Suppressor macrophage (primary cell): Measurements from ENCODE around the gene BHLHE23.
"Not testable (repeated sequence)": the region's sequence is repeated elsewhere in the genome, so short reads cannot be mapped to it uniquely, and the experiment has no call there.

Experiments
- DNase-seq, 4 experiments: peaks; one replicate each; pipeline ENCODE4 v3.0.0-alpha.2; 2020 to 2022

BHLHE23 gene

GRCh38 chr20:62971211-62971949, 35.4 kb downstream of the BHLHE23 start:
- no peak for DNase-seq

- peak in 2 of 4 experiments; percentile 17 to 39 for DNase-seq
These were observed 36.2 kb downstream of the BHLHE23 start for GRCh38 chr20:62970307-62971210.

GRCh38 chr20:62969939-62970306, 36.8 kb downstream of the BHLHE23 start:
- no peak for DNase-seq

- DNase-seq = no peak
These were observed 37.5 kb downstream of the BHLHE23 start for GRCh38 chr20:62969179-62969760.

- DNase-seq = no peak
These were observed 38.2 kb downstream of the BHLHE23 start for GRCh38 chr20:62968378-62969178.

GRCh38 chr20:62967628-62968351, 39.0 kb downstream of the BHLHE23 start:
- DNase-seq = no peak

- no peak for DNase-seq
These were observed 39.6 kb downstream of the BHLHE23 start for GRCh38 chr20:62967149-62967501.

- no peak for DNase-seq
These were observed 40.3 kb downstream of the BHLHE23 start for GRCh38 chr20:62966212-62967148.

- DNase-seq = no peak
These were observed 41.4 kb downstream of the BHLHE23 start for GRCh38 chr20:62965363-62965771.

GRCh38 chr20:62964700-62965099, 42.1 kb downstream of the BHLHE23 start:
- DNase-seq = peak; percentile 57 to 72 (median 64)

- no peak for DNase-seq
These were observed 43.0 kb downstream of the BHLHE23 start for GRCh38 chr20:62963614-62964397.

- no peak for DNase-seq
These were observed 43.7 kb downstream of the BHLHE23 start for GRCh38 chr20:62962891-62963613.

GRCh38 chr20:62962221-62962879, 44.4 kb downstream of the BHLHE23 start:
- no peak for DNase-seq

- DNase-seq = no peak
These were observed 45.0 kb downstream of the BHLHE23 start for GRCh38 chr20:62961799-62962198.

- no peak for DNase-seq
These were observed 45.4 kb downstream of the BHLHE23 start for GRCh38 chr20:62961310-62961783.

- not testable (repeated sequence) for DNase-seq
These were observed 46.1 kb downstream of the BHLHE23 start for GRCh38 chr20:62960446-62961309.

GRCh38 chr20:62959998-62960436, 46.7 kb downstream of the BHLHE23 start:
- no peak for DNase-seq
